Stomach (tissue), 9 donors: ENCODE results near the gene CD164L2. TPM values are rescaled to one million over a fixed set of nuclear protein-coding genes. Genes with fewer than 3 reads are reported as not detected.

Source experiments
- DNase-seq, 2 donors: peaks; one replicate each; pipeline versions ENCODE4 v3.0.0 to v3.0.0-alpha.2; 2013 to 2019
- H3K27ac ChIP-seq, 5 donors: fragments of 200-600 bp in 4 of 5; sonication (generic) in 4 of 5; one replicate each; pipeline ENCODE4 v1.5.1; 2013 to 2019; ENCODE audit warnings: mild to moderate bottlenecking in 1 of 5, moderate library complexity in 1 of 5
- H3K27me3 ChIP-seq, 3 donors: fragments of 200-600 bp; sonication (generic); one replicate each; pipeline ENCODE4 v1.5.1; 2017 to 2019; ENCODE audit warnings: mixed run types in 1 of 3
- H3K36me3 ChIP-seq, 4 donors: fragments of 200-600 bp; sonication (generic); 1 replicate in 3 of 4; 2 replicates in 1 of 4; pipeline ENCODE4 v1.5.1; 2016 to 2019
- H3K4me1 ChIP-seq, 4 donors: fragments of 200-600 bp; sonication (generic); one replicate each; pipeline ENCODE4 v1.5.1; 2016 to 2019
- H3K4me3 ChIP-seq, 4 donors: fragments of 200-600 bp; sonication (generic) in 3 of 4; one replicate each; pipeline ENCODE4 v1.5.1; 2016 to 2019; ENCODE audit warnings: mild to moderate bottlenecking in 1 of 4
- H3K9me3 ChIP-seq, 4 donors: fragments of 200-600 bp; sonication (generic); one replicate each; pipeline ENCODE4 v1.5.1; 2016 to 2019
- CTCF ChIP-seq, 7 experiments: fragments of 450-650 bp in 4 of 7; fragments of 200-600 bp in 3 of 7; sonication (generic) in 3 of 7; IDR thresholded peaks; one replicate each; pipeline ENCODE4 v1.5.1; 2016 to 2019; ENCODE audit warnings: antibody characterized with exemption in 7 of 7, control low read depth in 2 of 7, mild to moderate bottlenecking in 1 of 7
- EP300 ChIP-seq: sonication (generic); formaldehyde crosslinking; IDR thresholded peaks from one replicate; pipeline ENCODE4 v1.6.1; 2017; ENCODE audit warnings: antibody characterized with exemption
- POLR2A ChIP-seq, 4 donors: fragments of 450-650 bp; IDR thresholded peaks; one replicate each; pipeline ENCODE4 v1.6.1; 2016; ENCODE audit warnings: antibody characterized with exemption in 4 of 4, control low read depth in 2 of 4, mild to moderate bottlenecking in 1 of 4, moderate library complexity in 1 of 4
- POLR2AphosphoS5 ChIP-seq, 3 donors: sonication (generic); formaldehyde crosslinking; IDR thresholded peaks; one replicate each; pipeline ENCODE4 v1.6.1; 2016; ENCODE audit warnings: antibody characterized with exemption in 3 of 3
- WGBS, 5 donors: extraction: QIAGEN DNeasy Blood & Tissue Kit in 3 of 5; methylation state at CpG; one replicate each; pipeline versions ENCODE4 v1.1.5 to v1.1.7; 2013 to 2018; 5-methylcytosine and 5-hydroxymethylcytosine counted together
- intact Hi-C: fragments of 100-400 bp; cut with DNase I; formaldehyde crosslinking; loops from one replicate; pipeline ENCODE4 v1.15.1; 2023; ENCODE audit warnings: low total_unique reads
- polyA plus RNA-seq, 3 donors: library from polyadenylated mRNA; stranded (reverse); fragments of 200-250 nt; gene quantifications; one replicate each; pipeline ENCODE4 v1.2.3, GENCODE V29; 2013
- total RNA-seq, 5 donors: library from RNA; depleted of rRNA; stranded (reverse); fragments of >200 nt; gene quantifications; one replicate each; pipeline versions ENCODE4 v1.1.0 to v1.2.3, GENCODE V29; 2014 to 2016
- donor health status: healthy with polysubstance abuse.
- donor health status: Bipolar disorder and iron deficiency.
- donor health status: healthy.

Gene CD164L2
- total and polyA plus RNA-seq, 8 donors, result 1.5 to 8.7 TPM; not detected in 6

- DNase-seq, result no peak
- TF ChIP-seq POLR2AphosphoS5 (IDR thresholded peaks at IDR 0.05), result no peak
- no peak for TF ChIP-seq CTCF (IDR thresholded peaks at IDR 0.05)
- TF ChIP-seq POLR2A (IDR thresholded peaks at IDR 0.05), result no peak
- TF ChIP-seq EP300, result no peak
- 85 to 95% (median 91%) methylated on average over 7 to 8 of the region's 8 CpGs for WGBS, 5 donors
- H3K4me3 ChIP-seq, result no peak overlapping the region
- H3K27me3 ChIP-seq, result no peaks in the 10 kb centered on the region
- H3K27ac ChIP-seq, result no peak overlapping the region
- intact Hi-C loops, result no loop called here
- H3K36me3 ChIP-seq, result peaks cover 46 to 77% (median 70%) of the 10 kb centered on the region in 4 donors
- peaks cover 33 to 57% (median 38%) of the 10 kb centered on the region in 4 donors for H3K4me1 ChIP-seq
- H3K9me3 ChIP-seq, result no peaks in the 10 kb centered on the region
Measured at GRCh38 chr1:27361553-27361952, 21.6 kb downstream of the CD164L2 start.

GRCh38 chr1:27361044-27361402 is 22.1 kb downstream of the CD164L2 start:
- Histone ChIP-seq H3K36me3 (peaks cover 50 to 83% (median 76%) of the 10 kb centered on the region in 4 donors), H3K27ac (no peak overlapping the region), H3K4me1 (peaks cover 33 to 62% (median 43%) of the 10 kb centered on the region in 4 donors), H3K27me3 (no peaks in the 10 kb centered on the region), H3K9me3 (no peaks in the 10 kb centered on the region), H3K4me3 (peak overlapping the region in 3 of 4 donors; percentile 34 to 44 (median 41))
- DNase-seq, result no peak
- TF ChIP-seq POLR2A (IDR thresholded peaks at IDR 0.05) (no peak), EP300 (no peak), POLR2AphosphoS5 (IDR thresholded peaks at IDR 0.05) (no peak), CTCF (IDR thresholded peaks at IDR 0.05) (no peak)
- intact Hi-C loops, result no loop called here
- WGBS, 5 donors, result 82 to 89% (median 87%) methylated on average over 21 of the region's 21 CpGs

GRCh38 chr1:27360159-27361043 is 22.7 kb downstream of the CD164L2 start:
- no peaks in the 10 kb centered on the region for H3K27me3 ChIP-seq
- intact Hi-C loops, result no loop called here
- TF ChIP-seq POLR2A (IDR thresholded peaks at IDR 0.05), result no peak
- TF ChIP-seq CTCF (IDR thresholded peaks at IDR 0.05), result no peak
- TF ChIP-seq POLR2AphosphoS5 (IDR thresholded peaks at IDR 0.05), result no peak
- TF ChIP-seq EP300, result no peak
- H3K4me1 ChIP-seq, result peaks cover 32 to 58% (median 41%) of the 10 kb centered on the region in 4 donors
- 36 to 42% (median 40%) methylated on average over 62 to 71 of the region's 71 CpGs for WGBS, 5 donors
- no peak overlapping the region for H3K27ac ChIP-seq
- peak overlapping the region; percentile 26 to 44 (median 38) for H3K4me3 ChIP-seq
- H3K9me3 ChIP-seq, result no peaks in the 10 kb centered on the region
- DNase-seq, result peak in 1 of 2 donors; percentile 69
- H3K36me3 ChIP-seq, result peaks cover 56 to 89% (median 82%) of the 10 kb centered on the region in 4 donors

- Histone ChIP-seq H3K4me1 (peaks cover 26 to 52% (median 35%) of the 10 kb centered on the region in 4 donors), H3K27me3 (no peaks in the 10 kb centered on the region), H3K9me3 (no peaks in the 10 kb centered on the region), H3K36me3 (peaks cover 61 to 95% (median 88%) of the 10 kb centered on the region in 4 donors), H3K4me3 (peak overlapping the region in 1 of 4 donors; percentile 44), H3K27ac (no peak overlapping the region)
- TF ChIP-seq EP300 (no peak), CTCF (IDR thresholded peaks at IDR 0.05) (no peak), POLR2AphosphoS5 (IDR thresholded peaks at IDR 0.05) (no peak), POLR2A (IDR thresholded peaks at IDR 0.05) (no peak)
- intact Hi-C loops, result loop anchor here (5.0 kb wide), 1 partner anchor 33 kb away; the partner anchor contains the start of gene GPR3
- no peak for DNase-seq
- WGBS, 5 donors, result 59 to 70% (median 67%) methylated on average over 8 to 9 of the region's 9 CpGs
Measured at GRCh38 chr1:27359822-27360158, 23.3 kb downstream of the CD164L2 start.
